ENCODE data around the gene CD9. TPM values are rescaled to one million over a fixed set of nuclear protein-coding genes. Genes with fewer than 3 reads are reported as not detected.

Gene CD9
- total and polyA plus RNA-seq, 2 of the 8 experiments (the other 6 are each of a cell fraction or from before 2014, with no cell fraction given) = 168 to 319 TPM

GRCh38 chr12:6216581-6216980 is 16.4 kb downstream of the CD9 start:
- Histone ChIP-seq H3K36me3 (ENCODE audit: control insufficient read depth in 2 of 4, insufficient read depth in 4 of 4, low read length in 3 of 4) (no peaks in the 10 kb centered on the region), H4K5ac (ENCODE audit: insufficient read length, low read depth, low read length) (no peak overlapping the region), H3K18ac (ENCODE audit: extremely low read depth, low read length) (peak overlapping the region; percentile 44; the same call in 1 of the 2 replicates), H2BK120ac (replicated peaks; ENCODE audit: low read depth, low read length) (peak overlapping the region; percentile 22), H2AK5ac (ENCODE audit: low read depth, low read length) (peak overlapping the region; percentile 69), H3K79me2 (ENCODE audit: control insufficient read depth in 1 of 2, insufficient read depth in 2 of 2, low read length in 2 of 2) (peaks cover 0 to 77% of the 10 kb centered on the region in 2 experiments; a peak in 3 of 4 replicates), H3K14ac (ENCODE audit: insufficient read length) (no peak overlapping the region), H3K56ac (replicated peaks; ENCODE audit: insufficient read length, low read depth, low read length) (no peak overlapping the region), H3K4me2 (ENCODE audit: insufficient read depth in 1 of 2, low read depth in 2 of 2, low read length in 2 of 2) (peak overlapping the region in 1 of 2 experiments; percentile 86; a peak in 2 of 4 replicates), H2AFZ (ENCODE audit: low read length) (no peak overlapping the region), H4K8ac (ENCODE audit: extremely low read depth, insufficient read depth, low read length) (no peak overlapping the region), H3K9me3 (ENCODE audit: insufficient read depth in 2 of 2, low read depth in 1 of 2, low read length in 1 of 2) (no peaks in the 10 kb centered on the region), H2BK12ac (ENCODE audit: low read depth, low read length) (peak overlapping the region; percentile 98), H3K23ac (ENCODE audit: insufficient read length) (no peak overlapping the region), H3K9ac (replicated peaks in 1 of 4; ENCODE audit: extremely low read depth in 1 of 4, low read depth in 3 of 4, low read length in 3 of 4) (0 out of 7 replicates have a peak overlapping the region, but pooled peaks of 1 of the 4 experiments have one; percentile 9), H3K23me2 (ENCODE audit: low read depth, low read length) (peaks cover 5% of the 10 kb centered on the region; the same call in 1 of the 2 replicates), H4K91ac (replicated peaks; ENCODE audit: insufficient read length, low read length) (peak overlapping the region; percentile 13), H3K27me3 (replicated peaks in 1 of 4; ENCODE audit: control insufficient read depth in 3 of 4, extremely low read depth in 1 of 4, insufficient read depth in 3 of 4, low read length in 3 of 4) (no peaks in the 10 kb centered on the region; a peak in 1 of 7 replicates), H2BK15ac (ENCODE audit: low read length) (no peak overlapping the region; the same call in 1 of the 2 replicates), H3K27ac (ENCODE audit: low read depth, low read length) (peak overlapping the region; percentile 45; the same call in 1 of the 2 replicates), H3K4me1 (replicated peaks in 1 of 4; ENCODE audit: control insufficient read depth in 3 of 4, insufficient read depth in 4 of 4, low read length in 3 of 4) (peaks cover 28 to 47% (median 42%) of the 10 kb centered on the region in 4 experiments), H3K4me3 (ENCODE audit: extremely low read depth in 1 of 4, insufficient read depth in 2 of 4, low read depth in 3 of 4, low read length in 4 of 4) (no peak overlapping the region), H3K79me1 (ENCODE audit: low read depth, low read length) (peaks cover 18% of the 10 kb centered on the region), H3K4ac (replicated peaks; ENCODE audit: insufficient read length, low read depth, low read length) (peak overlapping the region; percentile 63), H4K20me1 (replicated peaks in 1 of 2; ENCODE audit: control insufficient read depth in 1 of 2, insufficient read depth in 2 of 2, low read length in 2 of 2) (peaks cover 0 to 9% of the 10 kb centered on the region in 2 experiments), H2BK5ac (ENCODE audit: low read depth, low read length) (peak overlapping the region; percentile 92), H2BK20ac (ENCODE audit: low read length) (peak overlapping the region; percentile 53)
- POLR2A ChIA-PET (ENCODE audit: partially characterized antibody) = interaction anchor here (0.9 to 12.4 kb wide), 5 partner anchors 11 to 60 kb away, joined by 3 to 203 read pairs (median 7); partner anchors contain the start of gene CD9
- TF ChIP-seq YY1 (IDR thresholded peaks at IDR 0.05; ENCODE audit: low read depth, low read length) (no peak), CREB1 (IDR thresholded peaks at IDR 0.05) (no peak), POLR2A (IDR thresholded peaks at IDR 0.05; ENCODE audit: control extremely low read depth in 1 of 2, low read depth in 2 of 2, low read length in 2 of 2) (no peak), SUZ12 (IDR thresholded peaks at IDR 0.05; ENCODE audit: low read length) (no peak), HDAC2 (IDR thresholded peaks at IDR 0.05; ENCODE audit: borderline replicate concordance in 1 of 2, low read depth in 2 of 2, low read length in 2 of 2) (no peak), CTCF (IDR thresholded peaks at IDR 0.05; ENCODE audit: control extremely low read depth in 1 of 3, insufficient read depth in 1 of 3, low read depth in 1 of 3, low read length in 3 of 3) (no peak)
- no peak for FAIRE-seq
- no peak for DNase-seq (ENCODE audit: low read depth in 1 of 2, low spot score in 2 of 2)
- WGBS, 2 experiments (ENCODE audit: extremely low coverage in 1 of 2, insufficient coverage in 1 of 2, insufficient read length in 1 of 2, insufficient replicate concordance in 2 of 2, low coverage in 1 of 2, low lambda C conversion rate in 2 of 2, missing lambda C conversion rate in 1 of 2) = 83% methylated on average over 7 of the region's 7 CpGs; no CpG with 5 or more reads in 1 of the 2 experiments
- CTCF ChIA-PET (ENCODE audit: partially characterized antibody) = interaction anchor here (1.2 to 26.9 kb wide), 5 partner anchors 15 to 91 kb away, joined by 3 to 433 read pairs (median 41); partner anchors contain the start of gene CD9

Data from H1 (cell line).